Fibroblast of skin of back (primary cell): Measurements from ENCODE around the gene LPCAT2.

Source experiments
- DNase-seq: peaks from one replicate; pipeline ENCODE4 v3.0.0-alpha.2; 2013

The LPCAT2 gene

DNA sequence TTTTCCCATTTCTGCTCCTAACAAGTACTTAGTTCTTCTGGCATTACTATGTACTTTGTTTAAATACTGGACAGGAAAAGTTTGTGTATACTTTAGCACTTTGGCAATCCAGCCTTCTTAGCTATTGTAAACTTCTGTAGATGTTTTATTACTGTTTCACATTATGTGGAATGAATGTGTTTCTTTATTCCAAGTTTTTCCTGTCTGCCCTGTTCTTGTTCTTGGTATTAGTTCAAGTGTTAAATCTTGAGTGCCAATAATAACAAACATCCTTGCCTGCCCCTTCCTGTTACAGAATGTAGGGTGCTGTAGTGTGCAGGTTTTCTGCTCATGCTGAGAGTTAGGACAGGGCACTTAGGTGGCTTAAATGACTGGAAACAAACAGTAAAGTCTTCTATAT, 50.4 kb downstream of the LPCAT2 start:
- DNase-seq: peak; percentile 30

DNA sequence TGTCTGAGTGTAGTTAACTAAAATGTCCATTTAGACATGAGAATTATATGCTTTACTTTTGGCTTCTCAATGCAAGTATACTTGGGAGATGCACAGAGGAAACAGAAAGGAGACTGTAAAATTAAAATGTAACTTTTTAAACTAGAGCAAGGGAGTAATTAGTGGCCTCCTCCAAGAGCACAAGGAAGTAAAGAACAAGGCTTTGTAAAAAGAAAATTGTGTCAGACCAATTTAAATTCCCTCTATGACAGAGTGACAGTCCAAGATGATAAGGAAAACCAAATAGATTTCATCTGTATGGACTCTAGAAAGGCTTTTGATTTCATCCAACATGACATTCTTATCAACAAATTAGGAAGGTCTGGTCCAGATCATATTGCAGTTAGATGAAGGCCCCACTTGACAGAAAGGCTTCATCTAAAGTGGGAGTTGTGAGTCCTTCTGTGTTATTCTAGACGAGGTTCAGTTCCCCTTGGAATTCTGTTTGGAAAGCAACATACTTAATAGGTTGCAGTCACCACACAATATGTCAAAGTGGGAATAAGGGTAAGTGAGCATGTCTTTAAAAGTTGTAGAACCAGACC, 51.2 kb downstream of the LPCAT2 start:
- DNase-seq: no peak

DNA sequence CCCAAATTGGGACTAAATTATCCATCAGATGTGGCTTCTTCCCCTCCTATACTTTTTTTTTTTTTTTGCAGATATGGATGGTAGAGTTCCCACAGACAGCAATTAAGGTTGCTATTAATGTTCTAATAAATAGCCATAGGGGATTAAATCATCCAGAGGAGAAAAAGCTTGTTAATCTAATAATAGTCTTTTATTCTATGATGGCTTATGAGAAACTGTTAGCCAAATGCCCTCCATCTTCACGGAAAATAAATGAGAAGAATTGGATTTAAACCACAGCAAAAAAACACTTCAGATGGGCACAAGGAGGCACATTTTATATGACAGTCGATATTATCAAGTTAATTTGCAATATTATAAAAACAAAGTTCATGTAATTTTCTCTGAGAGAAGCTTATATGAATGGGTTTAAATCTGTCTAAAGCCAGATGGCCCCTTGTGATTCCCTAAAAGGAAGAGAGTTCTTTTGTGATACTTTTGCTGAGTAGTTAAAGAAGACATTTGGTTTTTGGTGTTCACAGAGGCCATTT, 52.5 kb downstream of the LPCAT2 start:
- no peak for DNase-seq

DNA sequence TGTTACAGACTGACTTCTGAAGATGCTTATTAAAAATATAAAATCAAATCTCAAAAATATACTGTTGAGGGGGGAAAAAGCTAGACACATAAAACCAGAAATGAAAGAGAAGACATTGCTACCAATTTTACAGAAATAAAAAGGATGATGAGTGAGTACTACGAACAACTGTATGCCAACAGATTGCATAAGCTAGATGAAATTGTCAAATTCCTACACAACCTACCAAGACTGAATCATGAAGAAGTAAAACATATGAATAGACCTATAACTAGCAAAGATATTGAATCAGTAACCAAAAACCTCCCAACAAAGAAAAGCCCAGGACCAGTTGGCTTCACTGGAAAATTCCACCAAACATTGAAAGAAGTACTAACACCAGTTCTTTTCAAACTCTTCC, 54.1 kb downstream of the LPCAT2 start:
- peak; percentile 16 for DNase-seq

DNA sequence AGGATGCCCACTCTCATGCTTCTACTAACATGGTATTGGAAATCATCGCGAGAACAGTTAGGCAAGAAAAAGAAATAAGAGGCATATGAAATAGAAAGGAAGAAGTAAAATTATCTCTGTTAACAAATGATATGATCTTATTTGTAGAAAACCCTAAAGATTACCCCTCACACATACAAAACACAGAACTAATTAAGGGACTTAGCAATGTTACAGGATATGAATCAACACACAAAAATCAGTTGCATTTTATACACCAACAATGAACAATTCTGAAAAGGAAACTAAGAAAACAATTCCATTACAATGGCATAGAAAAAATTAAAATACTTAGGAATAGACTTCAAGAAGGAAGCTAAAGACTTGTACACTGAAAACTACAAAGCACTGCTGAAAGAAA, 54.9 kb downstream of the LPCAT2 start:
- DNase-seq: peak; percentile 45

DNA sequence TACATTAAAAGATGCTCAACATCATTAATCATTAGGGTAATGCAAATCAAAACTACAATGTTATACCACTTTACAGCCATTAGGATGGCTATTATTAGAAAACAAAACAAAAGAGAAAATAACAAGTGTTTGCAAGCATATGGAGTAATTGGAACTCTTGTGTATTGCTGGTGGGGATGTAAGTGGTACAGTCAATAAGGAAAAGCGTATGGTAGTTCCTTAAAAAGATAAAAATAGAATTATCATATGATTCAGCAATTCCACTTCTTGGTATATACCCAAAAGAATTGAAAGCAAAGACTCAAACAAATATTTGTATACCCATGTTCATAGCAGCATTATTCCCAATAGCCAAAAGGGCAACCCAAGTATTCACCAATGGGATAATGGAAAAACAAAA, 56.2 kb downstream of the LPCAT2 start:
- DNase-seq: no peak

DNA sequence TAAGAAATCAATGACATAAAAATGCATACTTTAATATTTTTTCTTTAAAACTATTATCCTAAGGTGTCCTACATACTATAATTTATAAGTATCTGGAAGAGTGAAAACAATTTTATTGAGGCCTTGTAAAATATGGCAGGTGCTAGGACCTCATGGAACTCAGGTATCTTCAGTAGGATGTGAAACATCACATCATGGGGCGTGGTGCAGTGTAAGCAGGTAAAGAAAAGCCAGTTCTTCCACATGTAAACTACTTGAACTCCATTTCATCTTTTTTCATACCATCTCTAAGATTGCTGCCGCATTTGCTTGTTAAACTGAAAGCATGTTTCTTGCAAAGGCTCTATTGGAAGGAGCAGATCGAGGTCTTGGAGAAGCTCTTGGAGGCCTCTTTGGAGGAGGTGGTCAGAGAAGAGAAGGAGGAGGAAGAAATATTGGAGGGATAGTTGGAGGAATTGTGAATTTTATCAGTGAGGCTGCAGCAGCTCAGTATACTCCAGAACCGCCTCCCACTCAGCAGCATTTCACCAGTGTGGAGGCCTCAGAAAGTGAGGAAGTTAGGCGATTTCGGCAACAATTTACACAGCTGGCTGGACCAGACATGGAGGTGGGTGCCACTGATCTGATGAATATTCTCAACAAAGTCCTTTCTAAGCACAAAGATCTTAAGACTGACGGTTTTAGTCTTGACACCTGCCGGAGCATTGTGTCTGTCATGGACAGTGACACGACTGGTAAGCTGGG, 57.7 kb downstream of the LPCAT2 start, which contains the start of gene CAPNS2:
Gene CAPNS2, plus strand, starts transcription at position 253 of the 744 bp plus-strand sequence. Its CDS starts 73 bp downstream, at position 326.
- DNase-seq: no peak

DNA sequence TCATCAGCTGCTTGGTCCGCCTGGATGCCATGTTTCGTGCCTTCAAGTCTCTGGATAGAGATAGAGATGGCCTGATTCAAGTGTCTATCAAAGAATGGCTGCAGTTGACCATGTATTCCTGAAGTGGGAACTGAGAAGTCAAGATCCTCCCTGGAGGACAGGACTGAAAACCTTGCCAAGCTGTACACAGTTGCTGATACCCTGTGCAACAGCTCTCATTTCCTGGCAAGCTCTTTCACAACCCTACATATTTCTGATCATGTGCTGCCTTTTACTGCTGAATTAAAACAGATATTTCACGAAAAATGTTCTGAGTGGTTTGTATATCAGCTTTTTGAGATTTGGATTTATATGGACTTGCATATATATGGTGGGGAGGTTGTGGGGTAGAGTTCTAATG, 58.5 kb downstream of the LPCAT2 start:
- peak; percentile 11 for DNase-seq

DNA sequence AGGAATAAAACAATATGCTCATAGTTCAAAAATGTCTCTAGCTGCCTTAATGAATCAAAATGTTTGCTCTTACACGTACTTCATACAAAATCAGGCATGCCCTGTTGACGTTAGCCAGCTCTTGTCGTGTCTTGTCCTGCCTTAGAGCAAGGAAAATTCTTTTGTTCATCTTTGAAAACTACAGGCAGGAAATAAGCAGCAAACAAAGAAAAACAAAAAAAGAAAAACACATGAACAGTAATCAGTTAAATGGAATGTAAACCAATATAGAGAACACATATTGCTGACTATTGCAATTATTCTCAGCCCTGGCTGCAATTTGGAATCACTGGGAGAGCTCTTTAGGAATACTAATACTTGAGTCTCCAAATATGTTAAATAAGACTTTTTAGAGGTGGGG, 59.3 kb downstream of the LPCAT2 start:
- peak; percentile 50 for DNase-seq

DNA sequence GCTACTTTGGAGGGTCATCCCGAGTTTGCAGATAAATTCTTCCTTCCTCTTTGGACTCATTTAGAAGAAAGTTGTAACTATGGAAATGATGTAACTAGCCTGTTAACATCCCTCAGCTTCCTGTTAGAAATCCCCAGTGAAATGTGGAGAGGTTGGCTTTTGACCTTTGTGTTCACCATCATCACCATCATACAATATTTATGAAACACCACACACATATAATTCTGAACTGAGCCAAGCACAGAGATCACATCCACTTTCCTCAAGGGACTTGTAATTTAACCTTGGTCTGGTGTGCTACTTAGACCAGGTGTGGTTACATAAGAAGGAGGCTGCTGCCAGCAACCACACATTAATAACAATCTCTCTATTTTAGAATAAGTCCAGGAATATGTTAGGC, 60.2 kb downstream of the LPCAT2 start:
- no peak for DNase-seq

DNA sequence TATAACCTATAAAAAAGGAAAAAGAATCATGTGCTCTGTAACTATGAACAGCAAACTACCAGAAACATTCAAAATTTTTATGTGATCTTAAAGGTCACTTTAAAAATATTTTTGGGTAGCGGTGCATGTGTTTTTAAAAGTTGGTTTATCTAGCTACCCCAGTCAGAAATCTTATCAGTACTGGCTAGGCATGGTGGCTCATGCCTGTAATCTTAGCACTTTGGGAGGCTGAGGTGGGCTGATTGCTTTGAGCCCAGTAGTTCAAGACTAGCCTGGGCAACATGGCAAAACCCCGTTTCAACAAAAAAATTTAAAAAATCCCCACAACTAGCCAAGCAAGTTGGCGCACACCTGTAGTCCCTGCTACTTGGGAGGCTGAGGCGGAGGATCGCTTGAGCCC, 61.3 kb downstream of the LPCAT2 start:
- no peak for DNase-seq

DNA sequence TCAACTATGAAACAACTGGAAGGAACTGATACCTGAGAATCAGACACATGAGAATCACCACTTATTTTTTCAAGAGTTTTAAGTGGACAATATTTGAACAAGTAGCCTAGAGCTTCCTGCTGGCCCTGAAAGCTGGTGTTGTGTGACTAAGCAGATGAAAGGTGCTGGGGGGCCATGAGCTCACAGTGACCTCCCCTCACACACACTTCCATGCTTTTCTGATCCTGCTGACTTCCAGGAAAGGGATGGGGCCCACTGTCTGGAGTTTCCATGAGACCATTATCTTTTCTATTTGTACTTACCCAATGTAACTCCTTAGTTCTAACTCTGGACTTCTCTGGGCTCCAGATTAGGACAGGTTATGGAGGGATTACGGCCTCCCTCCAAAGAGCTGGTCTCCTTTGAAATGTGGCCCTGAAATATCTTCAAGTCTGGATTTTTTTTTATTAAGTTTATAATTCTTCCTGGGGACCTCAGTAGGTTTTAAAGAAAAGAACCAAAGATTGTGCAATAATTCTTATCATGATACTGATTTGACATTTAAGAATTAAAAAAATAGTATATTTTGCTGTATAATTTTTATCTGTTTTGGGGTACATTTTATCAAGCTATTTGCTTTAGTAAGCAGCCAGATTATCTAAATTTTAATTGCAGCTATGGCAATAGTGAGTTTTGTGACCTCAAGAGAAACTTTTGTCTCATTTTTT, 62.5 kb downstream of the LPCAT2 start:
- DNase-seq: no peak

DNA sequence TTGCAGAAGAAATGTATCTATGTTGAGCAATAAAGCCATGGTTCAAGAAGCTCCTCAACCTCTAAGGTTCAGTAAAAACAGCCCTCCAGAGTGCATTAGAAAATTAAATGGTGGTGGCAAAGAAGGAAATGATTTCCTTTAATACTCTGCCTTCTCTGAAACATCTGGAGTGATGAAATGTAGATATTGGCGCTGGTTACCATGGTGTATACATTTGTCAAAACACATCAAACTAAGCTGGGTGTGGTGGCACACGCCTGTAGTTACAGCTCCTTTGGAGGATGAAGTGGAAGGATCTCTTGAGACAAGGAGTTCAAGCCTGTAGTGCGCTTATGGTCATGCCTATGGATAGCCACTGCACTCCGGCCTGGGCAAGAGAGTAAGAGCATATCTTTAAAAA, 63.6 kb downstream of the LPCAT2 start:
- DNase-seq: no peak

DNA sequence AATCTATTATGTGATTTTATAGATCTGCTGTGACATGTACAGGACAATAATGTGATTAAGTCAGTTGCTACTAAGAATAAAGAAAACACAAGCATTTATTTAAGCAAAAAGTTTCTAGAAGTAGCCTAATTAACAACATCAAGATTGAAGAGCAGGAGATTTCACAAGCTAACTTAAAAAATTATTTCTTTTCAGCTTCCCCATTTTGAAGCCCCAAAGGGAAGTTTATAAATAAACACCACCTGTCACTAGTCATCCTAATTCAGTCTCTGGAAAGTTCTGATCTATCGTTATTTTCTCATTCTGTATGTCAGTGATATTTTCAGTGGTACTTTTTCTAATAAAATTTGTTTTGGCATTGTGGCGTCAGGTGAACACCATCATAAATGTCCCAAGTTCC, 65.9 kb downstream of the LPCAT2 start:
- no peak for DNase-seq

DNA sequence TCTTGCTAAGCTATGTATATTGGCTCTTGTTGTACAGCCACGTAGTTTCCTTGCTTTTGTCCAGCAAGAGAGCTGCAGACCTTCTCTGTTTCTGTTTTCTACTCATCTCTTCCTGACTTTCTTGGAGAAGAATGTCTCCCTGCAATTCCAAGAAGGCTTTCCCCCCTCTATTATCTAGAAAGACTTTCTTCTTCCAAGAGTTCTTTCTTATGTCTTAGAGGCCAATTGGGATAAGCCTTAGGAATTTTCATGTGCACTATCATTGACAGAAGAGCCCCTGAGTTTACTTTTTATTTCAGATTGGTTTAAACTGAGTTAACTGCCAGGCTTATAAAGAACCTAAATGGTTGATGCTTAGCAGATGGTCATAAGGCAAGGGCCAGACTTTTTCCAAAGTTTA, 66.6 kb downstream of the LPCAT2 start:
- DNase-seq: no peak

DNA sequence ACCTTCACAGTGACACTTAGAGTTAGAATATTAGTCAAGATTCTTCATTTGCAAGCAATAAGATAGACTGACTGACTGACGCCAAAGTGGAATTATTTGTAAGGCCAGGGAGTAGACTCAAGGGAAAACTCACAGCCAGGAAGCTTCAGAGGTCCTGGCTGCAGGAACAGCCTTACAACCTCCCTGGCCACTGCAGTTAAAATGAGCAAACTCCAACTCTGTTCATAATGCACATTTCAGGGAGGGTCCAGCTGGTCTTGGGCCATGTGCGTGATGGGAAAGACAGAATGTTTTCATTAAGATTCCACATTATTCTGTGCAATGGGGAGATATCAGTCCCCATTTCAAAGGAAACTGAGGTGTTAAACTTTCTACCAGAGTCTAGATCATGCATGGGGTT, 67.5 kb downstream of the LPCAT2 start:
- no peak for DNase-seq

DNA sequence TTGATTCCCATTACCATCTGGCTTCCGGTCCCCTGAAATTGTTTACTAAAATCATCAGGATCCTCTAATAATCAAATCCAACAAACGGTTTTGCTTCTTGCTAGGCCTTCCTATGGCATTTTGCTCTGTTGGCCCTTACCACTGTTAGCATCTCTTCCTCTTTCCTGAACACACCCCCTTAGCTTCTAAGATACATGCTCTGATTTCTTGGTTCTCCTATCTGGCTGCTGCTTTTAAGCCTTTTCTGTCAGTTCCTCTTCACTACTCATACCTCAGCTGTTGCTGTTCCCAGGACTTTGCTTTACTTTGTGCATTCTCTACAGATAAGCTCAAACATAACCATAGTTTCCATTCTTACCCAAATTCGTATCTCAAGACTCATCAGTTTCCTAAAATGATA, 69.0 kb downstream of the LPCAT2 start:
- DNase-seq: no peak

DNA sequence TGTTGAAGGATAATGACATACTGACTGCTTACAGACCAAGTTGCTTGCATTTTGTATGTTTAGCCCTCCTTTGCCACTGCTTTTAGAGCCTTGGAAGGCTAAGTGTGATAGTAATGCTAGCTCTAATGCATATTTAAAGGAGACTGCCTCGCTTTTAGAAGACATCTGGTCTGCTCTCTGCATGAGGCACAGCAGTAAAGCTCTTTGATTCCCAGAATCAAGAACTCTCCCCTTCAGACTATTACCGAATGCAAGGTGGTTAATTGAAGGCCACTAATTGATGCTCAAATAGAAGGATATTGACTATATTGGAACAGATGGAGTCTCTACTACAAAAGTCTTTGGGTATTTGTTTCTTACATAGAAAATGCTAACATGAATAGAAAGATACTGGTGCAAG, 76.8 kb downstream of the LPCAT2 start:
- no peak for DNase-seq

DNA sequence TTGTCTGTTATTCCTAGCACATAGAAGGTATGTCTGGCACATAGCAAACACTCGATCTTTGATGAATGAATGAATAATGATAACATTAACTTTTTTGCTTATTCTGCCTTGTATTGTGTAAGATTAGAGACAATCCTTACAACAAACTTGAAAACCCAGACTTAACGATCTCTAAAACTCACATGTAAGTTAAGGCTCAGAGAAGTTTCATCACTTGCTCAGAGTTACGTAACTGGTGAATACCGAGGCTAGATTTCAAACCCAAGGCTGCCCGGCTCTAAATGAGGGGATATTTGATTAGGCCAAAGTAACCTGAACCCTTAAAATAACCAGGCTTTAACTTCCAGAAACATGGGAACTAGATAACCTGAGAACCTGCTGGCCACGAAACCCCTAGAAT, 79.9 kb downstream of the LPCAT2 start:
- no peak for DNase-seq

DNA sequence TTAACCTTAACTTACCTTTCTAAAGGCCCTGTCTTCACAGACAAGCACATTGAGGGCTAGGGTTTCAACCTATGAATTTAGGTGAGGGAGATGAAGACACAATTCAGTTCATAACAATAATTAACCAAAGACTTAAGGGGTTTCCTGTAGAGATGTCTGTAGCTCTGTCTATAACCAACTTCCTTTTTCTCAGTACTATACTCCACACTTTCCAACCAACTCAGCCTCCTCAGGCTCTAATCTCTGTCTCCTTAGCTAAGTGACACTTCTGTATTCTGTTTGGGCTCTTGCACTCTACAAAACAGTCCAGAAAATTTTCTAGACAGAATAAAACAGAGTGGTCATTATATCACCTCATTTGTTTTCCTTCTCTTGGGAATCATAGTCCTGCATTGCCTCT, 83.4 kb downstream of the LPCAT2 start:
- DNase-seq: no peak

DNA sequence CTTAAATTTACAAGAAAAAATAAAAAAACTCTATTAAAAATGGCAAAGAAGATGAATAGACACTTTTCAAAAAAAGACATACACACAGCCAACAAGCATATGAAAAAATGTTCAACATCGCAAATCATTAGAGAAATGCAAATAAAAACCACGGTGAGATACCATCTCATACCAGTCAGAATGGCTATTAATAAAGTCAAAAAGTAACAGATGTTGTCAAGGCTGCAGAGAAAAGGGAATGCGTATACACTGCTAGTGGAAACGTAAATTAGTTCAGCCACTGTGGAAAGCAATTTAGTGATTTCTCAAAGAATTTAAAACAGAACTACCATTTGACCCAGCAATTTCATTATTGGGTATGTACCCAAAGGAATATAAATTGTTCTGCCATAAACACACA, 89.1 kb downstream of the LPCAT2 start:
- no peak for DNase-seq

DNA sequence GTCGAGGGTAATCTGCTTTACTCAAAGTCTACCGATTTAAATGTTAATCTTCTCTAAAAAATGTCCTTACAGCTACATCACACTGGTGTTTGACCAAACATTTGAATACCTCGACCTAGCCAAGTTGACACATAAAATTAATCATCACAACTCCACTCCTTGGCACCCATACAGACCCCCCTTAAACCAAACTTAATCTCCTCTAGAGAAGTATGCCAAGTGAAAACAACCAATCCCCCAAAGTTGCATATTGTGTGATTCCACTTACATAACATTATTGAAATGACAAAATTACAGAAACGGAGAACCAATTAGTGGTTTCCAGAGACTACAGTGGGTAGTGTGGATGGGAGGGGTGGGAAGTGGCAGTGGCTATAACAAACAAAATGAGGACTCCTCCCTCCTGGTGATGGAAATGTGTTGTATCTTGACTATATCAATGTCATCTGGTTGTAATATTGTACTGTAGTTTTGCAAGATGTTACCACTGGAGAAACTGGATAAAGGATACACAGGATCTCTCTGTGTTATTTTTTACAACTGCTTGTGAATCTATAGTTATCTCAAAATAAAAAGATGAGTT, 97.0 kb downstream of the LPCAT2 start:
- DNase-seq: peak; percentile 8

DNA sequence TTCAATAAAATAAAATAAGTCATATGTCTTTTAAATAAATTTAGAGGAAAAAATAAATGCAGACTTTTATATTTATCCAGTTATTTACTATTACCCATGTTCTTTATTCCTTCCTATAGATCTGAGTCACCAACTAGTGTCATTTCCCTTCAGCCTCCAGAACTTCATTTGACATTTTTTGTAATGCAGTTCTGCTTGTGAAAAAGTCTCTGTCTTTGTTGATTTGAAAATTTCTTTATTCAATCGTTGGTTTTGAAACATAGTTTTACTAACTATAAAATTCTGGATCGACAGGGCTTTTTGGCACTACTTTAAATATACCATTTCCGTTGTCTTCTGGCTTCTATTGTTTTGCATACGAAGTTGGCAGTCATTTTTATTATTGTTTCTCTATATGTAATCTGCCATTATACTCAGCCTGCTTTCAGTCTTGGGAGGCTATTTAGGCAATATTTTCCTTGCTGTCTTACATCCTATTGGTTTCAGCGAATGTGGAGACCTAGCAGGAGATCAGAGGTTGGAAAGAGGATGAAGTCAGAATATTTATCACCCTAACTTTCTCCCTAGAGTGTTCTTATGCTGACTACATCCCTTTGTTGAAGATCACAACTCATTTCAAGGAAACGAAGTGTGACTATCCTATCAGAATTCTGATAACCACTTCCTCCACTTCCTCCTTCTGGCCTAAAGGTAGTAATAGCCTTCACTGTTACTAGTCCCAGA, 104.9 kb downstream of the LPCAT2 start:
- DNase-seq: no peak
